Stimulated activated CD8-positive, alpha-beta memory T cell treated with anti-CD3 and anti-CD28 coated beads, Interleukin-15, amount 100 ng/mL, for 4 hours (primary cell): Measurements from ENCODE around the gene CTDSP2.
"Not testable (repeated sequence)": the region's sequence is repeated elsewhere in the genome, so short reads cannot be mapped to it uniquely, and the experiment has no call there.

Source experiments
- DNase-seq, 2 donors: peaks; one replicate each; pipeline ENCODE4 v3.0.0-alpha.2; 2020; ENCODE audit warnings: low read depth in 2 of 2

Gene CTDSP2

GRCh38 chr12:57782608-57783465 lies 63.7 kb downstream of the CTDSP2 start, which contains the start of gene TSFM:
TSS of gene TSFM (plus strand) at chr12:57782787. CDS start at chr12:57782802, 15 bp downstream.
- DNase-seq: peak; percentile 90 to 92

DNA sequence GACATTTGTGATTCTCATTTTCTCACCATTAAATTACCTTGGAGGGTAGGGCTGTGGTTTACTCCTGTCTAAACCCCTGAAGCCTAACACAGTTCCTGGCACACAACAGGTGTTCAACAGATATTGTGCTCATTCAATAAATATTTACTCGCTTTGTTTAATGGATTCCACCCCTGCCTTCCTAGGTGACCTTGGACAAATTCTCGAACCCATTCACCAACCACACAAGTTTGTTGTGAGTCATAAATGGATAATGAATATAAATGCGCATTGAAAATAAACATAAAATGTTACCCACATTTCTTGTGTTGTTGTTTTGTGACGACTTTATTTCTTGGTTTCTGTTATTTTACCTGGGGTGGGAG lies 64.3 kb downstream of the CTDSP2 start:
- no peak for DNase-seq

DNA sequence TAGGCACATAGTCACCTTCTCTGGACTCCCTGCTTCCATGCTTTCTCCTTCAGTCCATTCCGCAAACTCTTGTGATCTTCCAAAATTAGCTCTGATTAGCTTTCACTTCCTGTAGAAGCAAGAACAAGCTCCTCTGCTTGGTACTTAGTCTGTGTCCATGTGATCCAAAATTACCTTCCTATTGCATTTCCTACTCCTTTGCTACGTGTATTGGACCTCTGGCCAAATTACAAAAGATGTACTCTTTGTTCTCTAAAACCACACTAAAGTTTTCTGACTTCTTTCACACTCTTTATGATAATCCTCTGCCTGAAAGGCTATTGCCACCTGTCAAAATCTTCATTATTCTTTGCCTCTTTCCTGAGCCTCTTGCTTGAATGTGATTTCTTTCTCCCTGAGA lies 64.7 kb downstream of the CTDSP2 start:
- no peak for DNase-seq

DNA sequence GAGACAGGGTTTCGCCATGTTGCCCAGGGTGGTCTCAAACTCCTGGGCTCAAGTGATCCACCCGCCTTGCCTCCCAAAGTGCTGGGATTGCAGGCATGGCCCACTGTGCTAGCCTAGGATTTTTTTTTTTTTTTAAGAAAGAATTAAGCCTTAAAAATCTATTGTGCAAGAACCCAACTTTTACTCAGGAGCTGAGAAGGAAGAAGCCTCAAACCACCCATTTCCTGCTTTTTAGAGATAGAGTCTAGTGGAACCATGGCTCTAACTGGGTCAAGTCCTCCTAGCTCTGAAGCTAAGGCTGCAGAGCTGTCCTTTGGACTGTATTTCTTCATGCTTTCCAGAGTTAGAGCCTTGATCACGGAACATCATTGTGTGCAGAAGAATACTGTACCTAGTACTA lies 65.3 kb downstream of the CTDSP2 start:
- DNase-seq: no peak

GRCh38 chr12:57780284-57780897 lies 66.1 kb downstream of the CTDSP2 start:
- no peak for DNase-seq

GRCh38 chr12:57779736-57780135 lies 66.8 kb downstream of the CTDSP2 start:
- no peak for DNase-seq

GRCh38 chr12:57777911-57778310 lies 68.6 kb downstream of the CTDSP2 start:
- no peak for DNase-seq

GRCh38 chr12:57777367-57777766 lies 69.2 kb downstream of the CTDSP2 start:
- DNase-seq: no peak

- DNase-seq: no peak
Observed at GRCh38 chr12:57776247-57776587, 70.3 kb downstream of the CTDSP2 start.

DNA sequence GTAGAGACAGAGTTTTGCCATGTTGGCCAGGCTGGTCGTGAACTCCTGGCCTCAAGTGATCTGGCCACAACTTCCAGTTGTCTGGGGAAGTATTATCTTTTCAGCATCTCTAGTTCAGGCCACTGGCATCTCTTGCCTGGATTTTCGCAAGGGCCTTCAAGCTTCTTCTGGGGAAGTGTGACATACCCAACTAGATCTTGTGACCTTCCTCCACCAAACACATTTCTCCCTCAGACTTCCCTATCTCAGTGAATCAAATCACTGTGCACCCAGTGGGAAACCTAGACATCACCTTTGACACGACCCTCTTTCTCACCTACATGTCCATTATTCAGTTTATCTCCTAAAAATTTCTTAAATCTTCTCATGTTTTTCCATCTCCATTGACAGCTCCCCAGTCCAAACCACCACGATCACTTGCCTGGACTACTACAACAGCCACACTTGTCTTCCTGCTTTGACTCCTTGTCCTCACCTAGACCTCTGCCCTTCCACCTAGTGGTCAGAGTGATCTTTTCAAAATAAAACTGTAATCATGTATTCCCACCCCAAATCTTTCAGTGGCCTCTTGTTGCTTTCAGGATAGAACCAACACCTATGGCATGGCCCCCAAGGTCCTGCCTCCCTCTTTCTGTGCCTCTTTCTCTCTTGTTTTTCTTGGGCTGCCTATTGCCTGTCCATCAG lies 70.8 kb downstream of the CTDSP2 start:
- DNase-seq: no peak

DNA sequence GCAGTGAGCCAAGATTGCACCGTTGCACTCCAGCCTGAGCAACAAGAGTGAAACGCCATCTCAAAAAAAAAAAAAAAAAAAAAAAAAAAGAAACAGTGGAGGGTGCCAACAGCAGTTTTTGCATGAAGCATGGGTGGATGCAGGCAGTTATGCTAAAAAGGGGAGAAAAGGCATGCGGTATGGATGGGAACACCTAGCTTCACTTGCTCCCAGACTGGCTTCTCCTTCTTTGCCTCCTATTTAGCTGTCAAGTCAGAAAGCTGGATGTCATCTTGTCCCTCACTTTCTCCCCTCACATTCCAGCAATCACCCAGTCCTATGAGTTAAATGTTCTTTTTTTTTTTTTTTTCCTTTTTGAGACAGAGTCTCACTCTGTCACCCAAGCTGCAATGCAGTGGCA lies 71.5 kb downstream of the CTDSP2 start:
- no peak for DNase-seq

DNA sequence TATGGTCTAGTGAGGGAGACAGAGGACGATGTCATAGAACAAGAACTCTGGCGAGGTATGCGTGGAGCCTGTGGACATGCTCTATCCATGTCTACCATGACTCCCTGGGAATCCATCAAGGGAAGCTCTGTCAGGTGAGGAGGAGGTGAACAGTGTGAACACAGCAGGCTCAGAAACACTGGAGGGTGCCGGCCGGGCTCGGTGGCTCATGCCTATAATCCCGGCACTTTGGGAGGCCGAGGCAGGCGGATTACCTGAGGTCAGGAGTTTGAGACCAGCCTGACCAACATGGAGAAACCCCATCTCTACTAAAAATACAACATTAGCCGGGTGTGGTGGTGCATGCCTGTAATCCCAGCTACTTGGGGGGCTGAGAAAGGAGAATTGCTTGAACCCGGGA lies 71.9 kb downstream of the CTDSP2 start:
- DNase-seq: not testable (repeated sequence)

DNA sequence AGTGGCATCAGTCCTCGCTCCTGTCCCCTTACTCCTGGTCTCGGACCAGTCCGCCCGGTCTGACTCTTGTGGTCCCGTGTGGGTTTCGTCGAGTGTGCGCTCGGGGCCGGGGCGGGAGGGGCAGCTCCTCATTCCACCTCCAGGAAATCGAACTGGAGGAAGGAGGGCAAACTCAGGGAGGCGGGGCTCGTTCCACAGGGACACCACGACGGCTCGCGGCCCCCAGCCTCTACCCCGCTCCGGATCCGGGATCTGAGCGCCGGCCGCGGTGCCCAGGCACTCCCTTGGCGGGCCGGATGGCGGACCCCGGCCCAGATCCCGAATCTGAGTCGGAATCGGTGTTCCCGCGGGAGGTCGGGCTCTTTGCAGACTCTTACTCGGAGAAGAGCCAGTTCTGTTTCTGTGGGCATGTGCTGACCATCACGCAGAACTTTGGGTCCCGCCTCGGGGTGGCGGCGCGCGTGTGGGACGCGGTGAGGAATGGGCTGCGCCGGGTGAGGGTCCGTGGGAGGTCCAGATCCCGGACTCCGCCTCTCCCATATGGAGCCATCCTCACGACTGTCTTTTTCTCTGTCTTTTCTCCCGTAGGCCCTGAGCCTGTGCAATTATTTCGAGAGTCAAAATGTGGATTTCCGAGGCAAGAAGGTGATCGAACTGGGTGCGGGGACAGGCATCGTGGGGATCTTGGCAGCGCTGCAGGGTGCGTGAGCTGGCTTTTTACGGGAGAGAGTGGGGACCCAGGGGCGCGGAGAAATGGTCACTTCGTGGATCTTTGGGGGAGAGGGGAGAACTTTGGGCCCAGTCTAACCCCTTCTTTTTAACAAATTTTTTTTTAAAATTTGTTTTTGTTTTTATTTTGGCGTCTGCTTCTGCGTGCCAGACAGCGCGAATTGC lies 73.9 kb downstream of the CTDSP2 start, which contains the start of gene EEF1AKMT3:
TSS of gene EEF1AKMT3 (plus strand) at position 186 of the 894 bp plus-strand sequence. CDS start at position 297, 111 bp downstream.
- DNase-seq: no peak

DNA sequence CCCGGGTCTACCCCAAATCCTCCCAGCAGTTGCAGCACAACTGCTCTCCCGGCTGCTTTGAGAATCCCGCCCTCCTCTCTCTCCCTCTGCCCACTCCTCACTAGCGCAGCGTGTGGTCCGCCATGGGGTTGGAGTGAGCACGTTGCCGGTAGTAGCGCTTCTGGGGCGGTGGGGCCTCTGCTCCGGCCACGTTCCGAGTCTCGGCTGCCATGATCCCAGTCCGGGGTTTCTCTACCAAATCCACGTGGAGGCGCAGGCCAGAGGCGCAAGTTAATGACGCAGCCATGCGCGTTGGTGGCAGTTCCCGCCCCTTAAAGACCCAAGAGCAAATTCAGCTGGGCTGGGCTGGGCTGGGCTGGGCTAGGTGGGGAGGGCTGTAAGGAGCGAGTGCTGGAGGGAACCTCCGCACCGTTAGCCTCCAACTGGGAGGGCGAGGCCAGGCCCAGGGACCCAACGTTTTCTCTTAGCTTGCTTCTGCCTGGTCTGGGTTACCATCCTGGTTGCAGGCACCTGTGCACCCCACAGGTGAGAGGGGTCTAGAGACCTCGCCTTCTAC lies 74.6 kb downstream of the CTDSP2 start, which contains the start of gene METTL1:
TSS of gene METTL1 (minus strand) at position 233 of the 556 bp plus-strand sequence. CDS start at position 211, 22 bp downstream.
- peak; percentile 85 to 93 for DNase-seq

- peak; percentile 75 to 87 for DNase-seq
Observed at GRCh38 chr12:57771236-57771872, 75.2 kb downstream of the CTDSP2 start.

GRCh38 chr12:57770734-57771133 lies 75.8 kb downstream of the CTDSP2 start:
- DNase-seq: no peak
